GM23338 (cell line): ENCODE data around the gene SLC1A4. TPM values are rescaled to one million over a fixed set of nuclear protein-coding genes. Genes with fewer than 3 reads are reported as not detected.

Source experiments
- ATAC-seq: fragments of 200-7000 bp; cut with Tn5 transposase; 3 replicates; pipeline ENCODE4 v1.9.1; 2020
- DNase-seq: peaks from one replicate; pipeline ENCODE4 v3.0.0-alpha.2; 2015; ENCODE audit warnings: low spot score
- H2AFZ ChIP-seq: fragments of 200-600 bp; sonication (generic); 2 replicates; pipeline ENCODE4 v1.8.0; 2016; ENCODE audit warnings: antibody characterized with exemption, mild to moderate bottlenecking, moderate library complexity
- H3F3A ChIP-seq: fragments of 200-600 bp; sonication (generic); replicated peaks from 2 replicates; pipeline ENCODE4 v1.8.0; 2017; ENCODE audit warnings: antibody characterized with exemption, mixed run types, low read depth
- H3K27ac ChIP-seq: fragments of 200-600 bp; sonication (generic); 2 replicates; pipeline ENCODE4 v1.6.1; 2016; ENCODE audit warnings: low read depth
- H3K27me3 ChIP-seq: fragments of 200-600 bp; sonication (generic); 2 replicates; pipeline ENCODE4 v1.8.0; 2016; ENCODE audit warnings: mild to moderate bottlenecking, mixed run types, moderate library complexity; ENCODE audit not compliant: insufficient read depth
- H3K36me3 ChIP-seq: fragments of 200-600 bp; sonication (generic); 2 replicates; pipeline ENCODE4 v1.8.0; 2016; ENCODE audit warnings: mild to moderate bottlenecking; ENCODE audit not compliant: insufficient read depth
- H3K4me1 ChIP-seq: fragments of 200-600 bp; sonication (generic); 2 replicates; pipeline ENCODE4 v1.8.0; 2016; ENCODE audit warnings: mild to moderate bottlenecking, moderate library complexity; ENCODE audit not compliant: insufficient read depth
- H3K4me2 ChIP-seq: fragments of 200-600 bp; sonication (generic); 2 replicates; pipeline ENCODE4 v1.7.1; 2017; ENCODE audit warnings: mixed run types
- H3K4me3 ChIP-seq: fragments of 200-600 bp; sonication (generic); 2 replicates; pipeline ENCODE4 v1.6.1; 2016; ENCODE audit warnings: mixed run types
- H3K79me2 ChIP-seq: fragments of 200-600 bp; sonication (generic); replicated peaks from 2 replicates; pipeline ENCODE4 v1.8.0; 2017; ENCODE audit warnings: mild to moderate bottlenecking; ENCODE audit not compliant: insufficient read depth
- H3K9me2 ChIP-seq: fragments of 200-600 bp; sonication (generic); 2 replicates; pipeline ENCODE4 v1.8.0; 2017; ENCODE audit not compliant: insufficient read depth
- H4K20me1 ChIP-seq: fragments of 200-600 bp; sonication (generic); replicated peaks from 2 replicates; pipeline ENCODE4 v1.8.0; 2017; ENCODE audit warnings: mild to moderate bottlenecking; ENCODE audit not compliant: insufficient read depth
- H3K27ac Mint-ChIP-seq: 2 replicates; pipeline ENCODE4 v1.8.0; 2020; ENCODE audit warnings: inconsistent platforms, mild to moderate bottlenecking, moderate library complexity, mixed read lengths
- H3K27me3 Mint-ChIP-seq: 3 replicates; pipeline ENCODE4 v1.8.0; 2022; ENCODE audit warnings: low read depth, mild to moderate bottlenecking, moderate library complexity, mixed read lengths, inconsistent platforms; ENCODE audit not compliant: insufficient read depth, poor library complexity
- H3K36me3 Mint-ChIP-seq: 3 replicates; pipeline ENCODE4 v1.8.0; 2021; ENCODE audit warnings: low read depth, mild to moderate bottlenecking, inconsistent platforms, moderate library complexity, mixed read lengths
- H3K4me1 Mint-ChIP-seq: 3 replicates; pipeline ENCODE4 v1.8.0; 2020; ENCODE audit warnings: mild to moderate bottlenecking, inconsistent platforms, mixed read lengths
- H3K4me3 Mint-ChIP-seq: 3 replicates; pipeline ENCODE4 v1.8.0; 2021; ENCODE audit warnings: moderate library complexity, mild to moderate bottlenecking, inconsistent platforms, mixed read lengths
- H3K9me3 Mint-ChIP-seq: 3 replicates; pipeline ENCODE4 v1.8.0; 2020; ENCODE audit warnings: moderate library complexity, mild to moderate bottlenecking, inconsistent platforms, mixed read lengths
- CREB1 ChIP-seq: fragments of 250-450 bp; sonication (Bioruptor Pico); IDR thresholded peaks from 2 replicates; pipeline ENCODE4 v1.5.0; 2020; ENCODE audit warnings: low read depth, mild to moderate bottlenecking, moderate library complexity
- ETS1 ChIP-seq: IDR thresholded peaks from 2 replicates; pipeline ENCODE4 v1.6.1; 2016; ENCODE audit warnings: antibody characterized with exemption
- EZH2phosphoT487 ChIP-seq: fragments of 200-600 bp; sonication (generic); IDR thresholded peaks from one replicate; pipeline ENCODE4 v1.8.1; 2018; ENCODE audit warnings: antibody characterized with exemption; ENCODE audit not compliant: unreplicated experiment
- JUNB ChIP-seq: IDR thresholded peaks from one replicate; pipeline ENCODE4 v1.6.1; 2016; ENCODE audit warnings: antibody characterized with exemption; ENCODE audit not compliant: unreplicated experiment
- POLR2AphosphoS5 ChIP-seq: IDR thresholded peaks from 2 replicates; pipeline ENCODE4 v1.6.1; 2016; ENCODE audit warnings: antibody characterized with exemption, low read depth
- REST ChIP-seq: IDR thresholded peaks from one replicate; pipeline ENCODE4 v1.6.1; 2018; ENCODE audit warnings: antibody characterized with exemption; ENCODE audit not compliant: unreplicated experiment
- STAT1 ChIP-seq: IDR thresholded peaks from one replicate; pipeline ENCODE4 v1.6.1; 2016; ENCODE audit warnings: antibody characterized with exemption; ENCODE audit not compliant: unreplicated experiment
- ZNF114 ChIP-seq: fragments of 250-450 bp; sonication (Bioruptor Pico); IDR thresholded peaks from 2 replicates; pipeline ENCODE4 v1.5.0; 2020; ENCODE audit warnings: mild to moderate bottlenecking, moderate library complexity
- ZNF331 ChIP-seq: fragments of 250-450 bp; sonication (Bioruptor Pico); IDR thresholded peaks from 2 replicates; pipeline ENCODE4 v1.5.0; 2020; ENCODE audit warnings: low read depth, mild to moderate bottlenecking, moderate library complexity
- polyA plus RNA-seq: library from polyadenylated mRNA; unstranded; fragments of >200 nt; fragmentation: Nextera tagmentation; extraction: Ambion mirVana; gene quantifications from 2 replicates; pipeline ENCODE4 v1.2.1, GENCODE V29; 2016
- total RNA-seq: library from RNA; depleted of rRNA; stranded (reverse); fragments of >200 nt; shearing (Covaris generic); gene quantifications from 2 replicates; pipeline ENCODE4 v1.2.3, GENCODE V29; 2014

The SLC1A4 gene
- total and polyA plus RNA-seq, 2 experiments from 2014 or later = 1.3 to 2.7 TPM

GRCh38 chr2:64972876-64973275 is 16.3 kb upstream of the SLC1A4 start (continued):
- TF ChIP-seq REST = no peak
- TF ChIP-seq EZH2phosphoT487 = no peak
- TF ChIP-seq ETS1 = no peak
- TF ChIP-seq STAT1 = no peak
- no peak for TF ChIP-seq ZNF114
- no peak for TF ChIP-seq JUNB
- TF ChIP-seq ZNF331 (CRISPR knock-in tag) = no peak
- no peak for TF ChIP-seq POLR2AphosphoS5

- no peak overlapping the region for H2AFZ ChIP-seq
- no peaks in the 10 kb centered on the region for H3K9me2 ChIP-seq
- Mint-ChIP-seq H3K4me3 (no peak overlapping the region), H3K4me1 (peaks cover 17% of the 10 kb centered on the region), H3K9me3 (no peaks in the 10 kb centered on the region), H3K27ac (no peak overlapping the region), H3K27me3 (no peaks in the 10 kb centered on the region), H3K36me3 (no peaks in the 10 kb centered on the region)
- no peak overlapping the region for H3K4me3 ChIP-seq
- no peaks in the 10 kb centered on the region for H3K36me3 ChIP-seq
- H3K4me1 ChIP-seq = peaks cover 12% of the 10 kb centered on the region
- DNase-seq = peak; percentile 13
- no peak overlapping the region for H3K27ac ChIP-seq
- H3K4me2 ChIP-seq = no peak overlapping the region
- no peaks in the 10 kb centered on the region for H3K79me2 ChIP-seq
- H3K27me3 ChIP-seq = no peaks in the 10 kb centered on the region
- TF ChIP-seq POLR2AphosphoS5 = no peak
- no peak for TF ChIP-seq ZNF114
- no peak for TF ChIP-seq CREB1 (CRISPR knock-in tag)
- no peak for TF ChIP-seq ETS1
- TF ChIP-seq ZNF331 (CRISPR knock-in tag) = no peak
- no peak for TF ChIP-seq EZH2phosphoT487
- peak; percentile 54; the same call in 2 of the 3 replicates for ATAC-seq
- H4K20me1 ChIP-seq = no peaks in the 10 kb centered on the region
- no peaks in the 10 kb centered on the region for H3F3A ChIP-seq
These were observed 13.9 kb upstream of the SLC1A4 start for GRCh38 chr2:64975232-64975821.
